Activated CD4-positive, alpha-beta T cell treated with anti-CD3 and anti-CD28 coated beads, Interleukin-2, Interleukin-4, amounts not matched to agents 100 ng/mL and 50 ng/mL, durations not matched to agents 16 hours and 8 hours (primary cell): ENCODE data around the gene CFDP1.

ENCODE experiments used
- DNase-seq: peaks from one replicate; pipeline ENCODE4 v3.0.0-alpha.2; 2020; ENCODE audit warnings: low spot score

The CFDP1 gene

GRCh38 chr16:75264999-75265910 is 168.0 kb downstream of the CFDP1 start:
- DNase-seq = no peak

- no peak for DNase-seq
Observed at GRCh38 chr16:75264457-75264998, 168.8 kb downstream of the CFDP1 start.

GRCh38 chr16:75263963-75264445 is 169.3 kb downstream of the CFDP1 start:
- no peak for DNase-seq

GRCh38 chr16:75263291-75263962 is 169.9 kb downstream of the CFDP1 start:
- no peak for DNase-seq

GRCh38 chr16:75262800-75263127 is 170.5 kb downstream of the CFDP1 start:
- no peak for DNase-seq

GRCh38 chr16:75262104-75262799 is 171.1 kb downstream of the CFDP1 start:
- DNase-seq = no peak

GRCh38 chr16:75261590-75262078 is 171.7 kb downstream of the CFDP1 start:
- DNase-seq = no peak

- no peak for DNase-seq
Observed at GRCh38 chr16:75260851-75261589, 172.3 kb downstream of the CFDP1 start.

GRCh38 chr16:75258807-75259141 is 174.5 kb downstream of the CFDP1 start:
- no peak for DNase-seq

GRCh38 chr16:75257886-75258806 is 175.2 kb downstream of the CFDP1 start:
- DNase-seq = no peak

GRCh38 chr16:75256696-75257343 is 176.5 kb downstream of the CFDP1 start:
- DNase-seq = no peak

GRCh38 chr16:75256059-75256571 is 177.2 kb downstream of the CFDP1 start:
- no peak for DNase-seq

GRCh38 chr16:75254359-75254837 is 178.9 kb downstream of the CFDP1 start:
- DNase-seq = no peak

- no peak for DNase-seq
Observed at GRCh38 chr16:75252946-75253911, 180.1 kb downstream of the CFDP1 start.

- no peak for DNase-seq
Observed at GRCh38 chr16:75252049-75252864, 181.0 kb downstream of the CFDP1 start.

GRCh38 chr16:75251280-75252048 is 181.8 kb downstream of the CFDP1 start, which contains the start of gene BCAR1:
TSS of gene BCAR1 (minus strand) at chr16:75251624. CDS start at chr16:75251482, 142 bp downstream.
- no peak for DNase-seq
